GM12872 (cell line): Measurements from ENCODE around the gene TMCO4.

ENCODE experiments used
- TF ChIP-seq, protein P1 (sequence below): IDR thresholded peaks from 3 replicates; pipeline ENCODE4 v1.5.1; 2011; ENCODE audit warnings: low read depth, mild to moderate bottlenecking, low read length, moderate library complexity; ENCODE audit not compliant: insufficient read depth

TMCO4 gene

DNA sequence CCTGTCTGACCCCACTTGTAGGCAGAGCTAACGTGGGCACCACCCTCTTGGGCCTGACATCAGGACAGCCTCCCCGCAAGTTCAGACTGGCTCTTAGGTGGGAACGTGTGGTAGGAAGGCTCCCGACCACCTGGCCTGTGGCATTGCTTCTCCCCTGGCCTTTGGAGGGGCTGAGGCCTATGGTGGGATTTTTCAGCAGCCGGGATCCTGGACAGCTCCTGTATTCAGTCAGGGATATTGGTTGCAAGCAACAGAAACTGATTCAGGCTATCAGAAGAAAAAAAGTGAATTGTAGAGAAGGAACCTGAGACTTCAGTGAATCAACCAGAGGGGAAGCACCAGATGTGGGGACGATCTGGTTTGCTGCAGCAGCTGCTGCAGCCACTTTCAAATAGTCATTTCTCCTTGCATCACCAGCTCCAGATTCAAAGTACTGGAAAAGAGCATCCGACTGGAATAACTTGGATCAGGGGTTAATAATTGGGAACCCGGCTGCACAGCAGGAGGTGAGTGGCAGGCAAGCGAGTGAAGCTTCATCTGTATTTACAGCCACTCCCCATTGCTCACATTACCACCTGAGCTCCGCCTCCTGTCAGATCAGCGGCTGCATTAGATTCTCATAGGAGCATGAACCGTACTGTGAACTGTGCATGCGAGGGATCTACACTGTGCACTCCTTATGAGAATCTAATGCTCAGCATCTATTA lies 9.5 kb upstream of the TMCO4 start:
- TF ChIP-seq, protein P1, sequence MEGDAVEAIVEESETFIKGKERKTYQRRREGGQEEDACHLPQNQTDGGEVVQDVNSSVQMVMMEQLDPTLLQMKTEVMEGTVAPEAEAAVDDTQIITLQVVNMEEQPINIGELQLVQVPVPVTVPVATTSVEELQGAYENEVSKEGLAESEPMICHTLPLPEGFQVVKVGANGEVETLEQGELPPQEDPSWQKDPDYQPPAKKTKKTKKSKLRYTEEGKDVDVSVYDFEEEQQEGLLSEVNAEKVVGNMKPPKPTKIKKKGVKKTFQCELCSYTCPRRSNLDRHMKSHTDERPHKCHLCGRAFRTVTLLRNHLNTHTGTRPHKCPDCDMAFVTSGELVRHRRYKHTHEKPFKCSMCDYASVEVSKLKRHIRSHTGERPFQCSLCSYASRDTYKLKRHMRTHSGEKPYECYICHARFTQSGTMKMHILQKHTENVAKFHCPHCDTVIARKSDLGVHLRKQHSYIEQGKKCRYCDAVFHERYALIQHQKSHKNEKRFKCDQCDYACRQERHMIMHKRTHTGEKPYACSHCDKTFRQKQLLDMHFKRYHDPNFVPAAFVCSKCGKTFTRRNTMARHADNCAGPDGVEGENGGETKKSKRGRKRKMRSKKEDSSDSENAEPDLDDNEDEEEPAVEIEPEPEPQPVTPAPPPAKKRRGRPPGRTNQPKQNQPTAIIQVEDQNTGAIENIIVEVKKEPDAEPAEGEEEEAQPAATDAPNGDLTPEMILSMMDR = no peak

DNA sequence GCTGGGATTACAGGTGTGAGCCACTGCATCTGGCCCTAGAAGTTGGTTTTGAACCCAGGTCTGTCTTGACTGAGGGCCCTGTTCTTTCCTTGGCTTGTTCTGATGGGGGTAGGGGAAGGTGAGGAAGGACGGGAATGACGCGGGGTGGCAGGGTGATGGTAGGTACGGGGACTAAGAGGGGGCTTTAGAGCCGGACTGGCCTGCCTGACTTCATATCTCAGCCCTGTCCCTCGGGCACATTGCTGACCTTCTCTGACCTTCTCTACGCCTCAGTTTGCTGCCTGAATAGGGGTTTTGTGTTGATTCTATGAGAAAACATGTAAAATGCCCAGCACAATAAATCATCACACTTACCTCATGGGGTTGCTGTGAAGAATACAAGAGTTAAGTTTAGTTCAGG lies 8.6 kb upstream of the TMCO4 start:
- TF ChIP-seq, protein P1 = no peak

DNA sequence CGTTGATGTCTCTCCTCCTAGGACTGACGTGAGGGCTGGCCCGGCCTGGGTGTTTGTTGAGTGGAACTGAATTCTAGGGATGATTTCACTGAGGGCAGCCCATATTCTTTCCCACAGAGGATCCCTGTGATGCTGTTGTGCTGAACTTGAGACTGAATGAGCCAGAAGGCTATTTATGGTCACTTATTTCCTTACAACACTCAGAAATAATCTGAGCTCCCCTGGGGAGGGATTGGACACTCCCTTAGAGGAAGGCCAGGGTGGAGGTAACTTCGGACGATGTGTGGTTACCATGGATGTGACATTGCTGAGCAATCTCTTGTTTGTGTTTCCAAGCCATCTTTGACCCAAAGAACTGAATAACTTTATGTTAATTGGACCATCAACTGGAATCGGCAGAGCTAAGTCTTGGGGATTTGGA lies 5.1 kb upstream of the TMCO4 start:
- TF ChIP-seq, protein P1 = no peak

DNA sequence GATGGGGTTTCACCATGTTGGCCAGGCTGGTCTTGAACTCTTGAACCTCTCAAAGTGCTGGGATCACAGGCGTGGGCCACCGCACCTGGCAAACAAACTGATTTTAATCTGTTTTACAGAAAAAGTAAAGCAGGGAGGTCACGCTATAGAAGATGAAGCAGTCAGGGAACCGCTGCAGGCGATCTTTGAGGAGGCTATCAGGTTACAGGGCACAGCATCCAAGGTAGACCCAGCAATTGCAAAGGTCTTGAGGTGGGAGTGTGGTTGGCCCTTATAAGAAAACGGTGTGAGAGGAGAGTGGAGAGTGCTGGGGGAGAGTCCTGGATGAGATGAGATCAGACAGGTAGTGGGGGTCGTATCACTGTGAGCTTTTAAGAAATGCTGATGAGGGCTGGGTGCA lies 2.6 kb upstream of the TMCO4 start:
- TF ChIP-seq, protein P1 = no peak

DNA sequence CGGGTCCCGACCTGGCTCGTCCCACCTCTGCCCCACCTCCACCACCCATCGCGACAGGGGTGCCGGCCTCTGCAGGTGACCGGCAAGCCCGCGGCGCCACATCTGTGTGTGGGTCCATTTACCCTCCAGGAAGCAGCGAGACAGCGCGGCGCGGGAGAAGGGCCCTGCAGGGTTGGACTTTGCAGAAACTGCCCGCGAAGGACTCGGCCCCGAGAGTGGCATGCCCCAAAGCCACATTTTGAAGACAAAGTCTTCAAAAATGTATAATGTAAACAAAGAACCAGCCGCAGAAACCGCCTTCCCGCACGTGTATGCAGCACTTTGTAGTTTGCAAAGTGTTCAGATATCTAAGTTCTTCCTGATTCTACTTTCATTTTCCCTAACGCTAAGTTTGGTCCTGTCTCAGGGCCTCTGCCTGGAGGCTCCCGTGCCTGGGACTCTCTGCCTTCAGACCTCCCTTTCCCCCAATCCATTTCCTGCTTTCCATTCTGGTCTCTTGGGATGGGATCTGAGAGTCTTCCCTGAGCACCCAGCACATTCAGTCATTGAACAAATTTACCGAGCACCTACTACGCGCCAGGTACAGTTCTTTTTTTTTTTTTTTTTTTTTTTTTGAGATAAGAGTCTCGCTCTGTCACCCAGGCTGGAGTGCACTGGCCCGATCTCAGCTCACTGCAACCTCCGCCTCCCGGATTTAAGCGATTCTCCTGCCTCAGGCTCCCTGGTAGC lies 524 bp upstream of the TMCO4 start:
- TF ChIP-seq, protein P1 = no peak

DNA sequence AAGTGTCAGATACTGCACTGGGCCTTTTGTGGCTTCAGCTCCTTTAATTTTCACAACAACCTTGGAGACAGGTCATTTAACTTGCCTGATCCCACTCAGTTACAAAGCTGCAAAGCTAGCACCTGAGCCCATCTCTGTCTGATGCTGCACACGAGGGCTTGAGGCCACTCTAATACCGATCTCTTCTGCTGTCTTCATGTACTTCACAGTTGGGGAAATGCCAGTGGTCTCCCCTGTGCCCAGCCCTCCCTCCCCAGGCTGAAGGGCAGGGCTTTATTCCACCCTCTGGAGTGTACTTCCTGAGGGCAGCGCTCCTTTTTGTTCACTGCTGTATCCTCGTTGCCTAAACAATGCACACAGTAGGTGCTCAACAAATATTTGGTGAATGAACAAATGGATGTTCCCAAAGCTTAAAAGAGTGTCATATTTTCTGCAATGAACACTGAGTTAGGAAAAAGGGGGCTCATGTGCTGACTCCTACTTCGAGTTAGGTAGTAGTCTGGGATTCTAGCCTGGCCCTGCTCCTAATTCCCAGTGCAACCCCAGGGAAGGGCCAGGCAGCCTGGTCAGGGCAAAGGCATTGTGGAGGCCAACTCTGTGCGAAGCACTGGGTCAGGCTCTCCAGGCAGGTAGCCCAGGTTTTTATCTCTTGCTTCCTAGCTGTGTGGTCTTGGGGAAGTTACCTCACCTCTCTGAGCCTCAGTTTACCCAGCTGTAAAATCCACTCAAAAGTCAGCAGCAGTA lies 1.1 kb downstream of the TMCO4 start:
- TF ChIP-seq, protein P1 = no peak

DNA sequence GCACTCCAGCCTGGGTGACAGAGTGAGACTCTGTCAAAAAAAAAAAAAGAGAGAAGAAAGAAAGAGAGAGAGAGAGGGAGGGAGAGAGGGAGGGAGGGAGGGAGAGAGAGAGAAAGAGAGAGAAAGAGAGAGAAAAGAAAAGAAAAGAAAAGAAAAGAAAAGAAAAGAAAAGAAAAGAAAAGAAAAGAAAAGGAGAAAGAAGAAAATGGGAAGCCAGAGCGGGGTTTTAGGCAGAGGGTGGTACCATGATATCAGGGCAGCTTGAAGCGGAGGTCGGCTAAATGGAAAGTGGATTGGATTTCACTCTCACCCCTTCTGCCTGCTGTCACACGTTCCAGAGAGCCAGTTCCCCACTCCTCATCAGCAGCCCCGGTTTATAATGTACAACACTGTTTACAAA lies 1.9 kb downstream of the TMCO4 start:
- TF ChIP-seq, protein P1 = no peak
